ENCODE results near the gene CEMIP.

Gene CEMIP

DNA sequence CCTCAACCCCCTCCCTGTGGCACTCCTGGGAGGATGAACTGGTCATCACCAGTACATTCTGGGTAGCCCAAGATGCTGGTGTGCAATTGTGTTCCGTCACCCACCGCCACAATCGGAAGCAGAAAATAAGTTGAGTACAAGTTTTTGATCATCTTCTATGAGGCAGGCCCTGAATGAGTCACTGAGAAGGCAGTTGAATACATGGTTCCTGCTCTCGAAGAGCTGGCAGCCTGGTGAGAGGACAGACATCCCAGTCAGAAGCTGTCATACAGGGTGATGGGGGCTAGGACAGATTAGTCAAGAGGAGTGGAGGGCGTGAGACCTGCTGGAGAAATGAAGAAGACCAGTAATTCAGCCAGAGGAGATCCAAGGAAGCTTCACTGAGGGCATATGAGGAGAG is 6.2 kb downstream of the CEMIP start:
- no peak for DNase-seq (ENCODE audit: low read depth in 2 of 2)

DNA sequence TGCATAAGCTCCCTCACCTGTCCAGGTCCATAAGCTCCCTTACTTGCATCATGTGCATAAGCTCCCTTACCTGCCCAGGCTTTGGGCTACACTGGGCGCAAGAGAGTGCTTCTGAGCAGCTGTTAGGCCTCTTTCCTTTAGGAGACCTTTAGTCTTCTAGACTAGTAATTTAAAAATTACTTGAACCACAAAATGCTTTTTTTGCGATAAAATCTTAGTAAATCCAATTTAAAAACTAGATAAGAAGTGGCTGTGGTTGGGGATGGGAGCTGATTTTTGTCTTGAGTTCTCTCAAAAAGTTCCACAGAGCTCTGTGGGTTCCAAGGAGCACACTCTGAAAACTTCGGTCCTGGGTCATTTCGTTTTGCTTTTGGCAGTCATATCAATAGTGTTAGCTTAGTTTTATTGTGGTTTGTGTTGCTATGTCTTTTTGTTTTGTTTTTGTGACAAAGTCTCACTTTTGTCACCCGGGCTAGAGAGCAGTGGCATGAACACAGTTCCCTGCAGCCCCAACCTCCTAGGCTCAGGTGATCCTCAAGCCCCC is 6.7 kb downstream of the CEMIP start:
- no peak for DNase-seq (ENCODE audit: low read depth in 2 of 2)

DNA sequence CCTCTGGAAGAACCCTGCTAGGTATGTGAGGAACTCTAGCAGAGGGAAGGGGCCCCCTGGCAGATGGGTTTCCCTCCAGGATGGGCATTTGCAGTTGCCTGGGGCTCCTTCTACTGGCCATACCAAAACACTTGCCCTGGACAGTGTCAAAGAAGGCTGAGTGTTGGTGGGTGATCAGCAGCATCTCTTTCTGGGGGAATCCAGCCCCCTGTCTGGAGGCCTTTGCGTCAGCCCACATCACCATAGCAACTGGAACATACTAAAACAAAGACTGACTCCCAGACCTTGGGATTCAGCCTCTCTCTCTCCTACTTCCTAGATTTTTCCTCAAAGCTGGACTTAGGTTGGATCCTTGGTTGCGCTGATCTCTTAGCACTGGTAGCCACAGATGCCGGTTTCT is 8.1 kb downstream of the CEMIP start:
- no peak for DNase-seq (ENCODE audit: low read depth in 2 of 2)

DNA sequence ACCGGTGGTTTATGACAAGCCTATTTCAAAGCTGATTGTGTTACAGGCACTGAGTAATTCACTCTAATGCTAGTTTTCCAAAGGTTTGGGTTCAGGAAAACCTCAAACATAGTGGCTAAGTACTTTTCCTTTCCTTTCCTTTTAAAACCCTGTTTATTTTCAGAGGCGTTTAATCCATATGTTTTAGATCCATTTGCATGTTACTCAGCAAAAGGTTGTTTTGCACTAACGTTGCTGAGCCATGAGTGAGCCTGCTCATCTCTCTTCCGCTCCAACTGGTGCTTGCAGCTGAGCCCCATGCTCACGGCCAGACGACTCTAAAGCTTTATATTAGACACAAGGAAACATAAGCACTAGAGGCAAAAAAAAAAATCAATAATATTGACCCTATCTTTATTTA is 9.4 kb downstream of the CEMIP start:
- no peak for DNase-seq (ENCODE audit: low read depth in 2 of 2)

DNA sequence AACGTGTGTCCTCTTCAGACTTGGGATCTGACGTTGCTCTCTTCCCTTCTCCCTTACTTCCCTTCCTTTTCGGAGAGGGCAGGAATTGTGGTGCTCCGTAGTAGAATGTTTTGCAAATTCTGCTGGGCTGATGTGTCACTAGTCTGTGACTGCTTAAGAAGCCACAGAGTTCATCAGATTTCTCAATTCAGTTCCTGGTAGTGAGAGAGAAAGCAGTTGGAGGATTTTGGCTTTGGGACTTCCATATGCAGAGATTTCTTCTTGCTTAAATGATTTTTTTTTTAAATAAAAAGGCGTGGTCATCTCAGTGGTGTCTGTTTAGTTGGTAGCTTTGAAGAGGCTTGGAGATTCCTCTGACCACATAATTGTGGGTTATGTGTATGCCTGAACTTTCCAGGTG is 10.1 kb downstream of the CEMIP start:
- DNase-seq (ENCODE audit: low read depth in 2 of 2): no peak

DNA sequence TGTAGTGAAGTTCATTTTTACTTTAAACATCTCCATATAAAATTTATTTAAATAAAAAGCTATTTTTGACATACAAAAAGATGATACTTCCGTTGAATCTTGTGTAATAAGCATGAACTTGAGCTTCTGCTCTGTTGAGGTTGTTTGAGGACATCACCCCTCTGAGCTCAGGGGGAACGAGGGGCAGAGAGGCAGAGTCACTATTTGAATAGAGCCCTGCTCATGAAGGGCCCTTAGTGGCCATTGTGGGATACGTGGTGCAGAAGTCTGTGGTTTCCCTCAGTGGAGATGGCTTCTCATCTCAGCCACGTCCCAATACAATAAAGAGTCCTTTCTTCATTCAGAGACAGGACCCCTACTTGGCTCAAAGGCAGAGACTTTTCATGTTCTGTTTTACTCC is 10.6 kb downstream of the CEMIP start:
- no peak for DNase-seq (ENCODE audit: low read depth in 2 of 2)

DNA sequence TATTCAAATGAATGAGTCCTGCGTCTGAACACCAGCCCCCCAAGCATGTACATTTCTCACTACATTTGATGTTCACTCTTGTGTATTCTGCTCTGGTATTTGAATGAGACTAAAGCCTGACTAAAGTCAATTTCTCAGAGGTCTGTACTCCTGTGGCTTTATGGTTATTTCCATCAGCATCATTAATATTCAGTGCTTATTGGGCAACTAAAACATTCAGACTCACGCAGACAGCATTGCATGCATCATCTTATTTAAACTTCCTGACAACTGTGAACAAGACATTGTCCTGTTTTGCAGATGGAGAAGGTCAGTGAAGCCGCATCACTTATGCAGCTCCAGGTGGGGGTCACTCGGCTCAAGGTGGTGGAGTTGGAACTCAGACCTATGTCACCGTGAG is 11.1 kb downstream of the CEMIP start:
- no peak for DNase-seq (ENCODE audit: low read depth in 2 of 2)

DNA sequence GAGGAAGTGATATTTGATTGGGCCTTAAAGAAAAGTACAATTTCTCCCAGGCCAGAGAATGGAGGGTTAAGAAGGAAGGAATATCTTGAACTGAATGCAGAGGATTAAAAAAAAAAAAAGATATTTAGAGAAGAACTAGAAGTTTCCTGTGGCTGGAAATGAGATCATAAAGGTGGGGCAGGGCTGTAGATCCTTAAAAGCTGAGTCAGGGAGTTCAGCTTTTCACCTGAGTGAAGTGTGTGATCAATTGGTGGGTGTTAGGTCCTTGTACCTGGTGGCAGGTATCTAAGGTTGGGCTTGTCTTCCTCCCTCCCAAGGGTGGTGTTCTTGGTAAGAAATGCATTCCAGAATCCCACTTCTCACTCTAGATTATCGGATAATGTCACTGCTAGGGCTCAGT is 11.8 kb downstream of the CEMIP start:
- DNase-seq (ENCODE audit: low read depth in 2 of 2): no peak

DNA sequence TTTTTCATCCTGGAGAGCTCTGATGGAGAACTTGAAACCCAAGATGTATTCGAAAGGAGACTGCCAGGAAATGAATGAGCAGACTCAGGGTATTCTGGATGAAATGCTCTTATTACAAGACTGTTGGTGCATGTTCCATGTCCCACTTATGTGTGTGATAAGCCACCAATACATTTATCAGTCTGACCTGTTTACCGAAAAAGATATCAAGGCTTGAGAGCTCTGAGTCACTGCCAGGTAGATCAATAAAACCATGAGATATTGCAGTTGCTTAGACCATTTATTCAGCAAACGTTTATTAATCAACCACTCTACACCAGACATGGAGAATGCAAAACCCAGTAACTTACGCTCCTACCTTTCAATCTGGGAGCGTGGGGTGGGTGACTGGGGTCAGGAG is 17.2 kb downstream of the CEMIP start:
- no peak for DNase-seq (ENCODE audit: low read depth in 2 of 2)

DNA sequence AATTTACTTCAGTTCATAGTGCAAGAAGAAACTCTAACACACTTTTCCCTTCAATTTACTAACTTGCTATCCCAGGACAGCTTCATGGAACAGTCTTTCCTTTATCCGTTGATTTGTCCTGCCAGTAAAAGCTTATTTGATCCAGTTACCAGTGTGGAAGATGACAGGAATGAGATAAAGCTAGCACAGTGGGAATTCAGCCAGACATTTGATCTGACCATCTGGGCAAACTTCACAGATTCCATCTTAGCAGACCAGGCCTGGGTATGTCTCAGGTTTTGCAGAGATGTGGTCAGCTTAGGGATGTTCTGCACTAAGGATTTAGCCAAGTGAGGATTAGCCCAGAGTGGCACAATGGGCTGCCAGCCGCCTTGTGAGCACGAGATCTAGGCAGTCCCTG is 19.7 kb downstream of the CEMIP start:
- DNase-seq (ENCODE audit: low read depth in 2 of 2): no peak

DNA sequence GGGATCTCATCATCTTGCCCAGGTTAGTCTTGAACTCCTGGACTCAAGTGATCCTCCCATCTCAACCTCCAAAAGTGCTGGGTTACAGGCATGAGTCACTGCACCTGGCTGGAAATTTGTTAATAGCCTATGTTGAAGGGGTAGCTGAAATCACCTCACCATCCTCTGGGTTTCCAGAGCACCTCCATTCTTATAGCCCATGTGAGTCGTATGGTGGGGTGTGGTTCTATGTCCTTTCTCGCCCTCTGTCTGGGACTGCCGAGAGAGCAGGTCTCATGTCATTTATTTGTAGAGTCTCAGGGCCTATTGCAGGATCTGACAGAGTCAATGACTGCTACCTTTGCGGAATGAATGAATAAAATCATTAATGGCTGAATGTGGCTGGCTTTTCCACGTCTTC is 20.9 kb downstream of the CEMIP start:
- no peak for DNase-seq (ENCODE audit: low read depth in 2 of 2)

DNA sequence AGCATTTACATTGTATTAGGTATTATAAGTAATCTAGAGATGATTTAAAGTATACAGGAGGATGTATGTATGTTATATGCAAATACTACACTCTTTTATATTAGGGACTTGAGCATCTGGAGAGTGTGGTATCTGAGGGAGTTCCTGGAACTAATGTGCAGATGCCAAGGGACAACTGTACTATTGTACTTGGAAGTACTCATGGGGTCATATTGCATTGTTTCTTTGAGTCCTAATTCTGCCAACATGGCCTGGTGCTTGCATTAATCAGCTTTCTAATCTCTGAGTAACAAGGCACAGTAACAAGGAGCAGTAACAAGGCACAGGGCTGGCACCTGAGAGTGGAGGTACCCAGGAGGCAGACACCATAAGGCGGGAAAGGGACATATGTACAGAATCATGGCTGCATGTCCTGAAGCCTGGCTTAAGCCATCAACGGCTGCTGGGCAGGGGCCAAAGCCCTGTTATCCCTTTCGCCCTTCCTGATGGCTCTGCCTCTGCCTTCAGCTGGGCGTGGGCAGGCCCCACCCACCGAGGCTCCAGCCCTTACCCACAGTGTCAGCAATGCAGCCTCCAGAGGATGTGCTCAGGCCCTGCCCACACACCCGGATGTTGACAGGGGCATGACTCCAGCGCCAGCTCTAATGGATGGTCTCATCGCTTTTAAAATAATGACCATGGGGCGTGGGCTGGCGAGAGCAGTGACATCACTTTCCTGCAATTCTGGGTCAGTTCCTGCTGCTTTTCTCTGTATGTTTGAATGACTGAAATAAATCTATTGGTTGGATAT is 22.9 kb downstream of the CEMIP start:
- DNase-seq (ENCODE audit: low read depth in 2 of 2): no peak

DNA sequence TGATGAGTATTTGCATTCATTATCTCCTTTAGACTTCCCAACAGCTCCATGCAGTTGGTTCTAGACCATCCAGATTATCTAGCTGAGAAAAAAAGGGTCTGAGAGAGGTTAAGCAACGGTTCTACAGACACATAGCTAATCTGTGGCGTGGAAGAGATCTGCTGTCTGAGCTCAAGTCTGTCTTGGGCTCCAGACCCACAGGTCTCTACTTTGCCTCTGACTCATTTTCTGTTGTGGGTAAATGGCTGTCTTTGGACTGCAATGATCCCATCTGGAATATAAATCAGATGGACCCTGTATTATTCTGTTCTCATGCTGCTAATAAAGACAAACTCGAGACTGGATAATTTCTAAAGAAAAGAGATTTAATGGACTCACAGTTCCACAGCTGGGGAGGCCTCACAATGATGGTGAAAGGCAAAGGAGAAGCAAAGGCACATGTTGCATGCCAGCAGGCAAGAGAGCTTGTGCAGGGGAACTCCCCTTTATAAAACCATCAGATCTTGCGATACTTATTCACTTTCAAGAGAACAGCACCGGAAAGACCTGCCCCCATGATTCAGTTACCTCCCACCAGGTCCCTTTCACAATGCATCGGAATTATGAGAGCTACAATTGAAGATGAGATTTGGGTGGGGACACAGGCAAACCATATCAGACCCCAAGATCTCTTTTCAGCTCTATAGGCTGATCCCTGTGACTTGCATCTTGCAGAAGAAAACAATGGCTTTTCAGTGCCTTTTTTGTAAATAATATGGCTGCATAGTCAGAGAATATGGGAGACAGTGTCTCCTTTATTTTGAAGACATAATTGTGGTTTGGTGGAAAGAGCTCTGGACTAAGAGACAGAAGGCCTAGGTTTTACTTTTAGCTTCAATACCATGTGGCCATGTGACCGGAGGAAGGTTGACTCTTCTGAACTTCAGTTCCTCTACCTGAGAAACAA is 24.7 kb downstream of the CEMIP start:
- DNase-seq (ENCODE audit: low read depth in 2 of 2): no peak

DNA sequence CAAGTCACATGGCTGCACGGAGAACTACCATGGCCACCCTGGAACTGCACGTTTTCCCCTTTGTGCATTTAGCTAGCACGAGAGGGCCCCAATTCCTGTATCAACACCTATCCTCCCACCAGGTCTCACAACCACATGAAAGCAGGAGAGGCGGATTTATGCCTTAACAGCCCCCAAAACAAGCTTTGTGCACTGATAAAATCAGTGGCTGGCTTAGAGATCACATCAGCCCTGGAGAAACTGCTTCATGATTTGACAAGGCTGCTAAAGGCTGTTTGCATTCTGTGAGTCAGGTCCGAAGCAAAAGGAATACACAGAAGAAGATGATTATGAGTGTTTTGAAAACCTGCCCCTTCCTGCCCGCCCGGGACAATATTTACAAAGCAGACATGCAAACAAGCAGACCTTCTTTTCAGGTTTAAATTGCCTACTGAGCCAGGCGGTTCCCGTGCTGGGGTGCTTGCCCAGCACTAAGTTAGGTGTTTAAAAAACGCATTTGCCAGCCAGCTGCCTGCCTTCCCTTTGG is 25.9 kb downstream of the CEMIP start:
- no peak for DNase-seq (ENCODE audit: low read depth in 2 of 2)

DNA sequence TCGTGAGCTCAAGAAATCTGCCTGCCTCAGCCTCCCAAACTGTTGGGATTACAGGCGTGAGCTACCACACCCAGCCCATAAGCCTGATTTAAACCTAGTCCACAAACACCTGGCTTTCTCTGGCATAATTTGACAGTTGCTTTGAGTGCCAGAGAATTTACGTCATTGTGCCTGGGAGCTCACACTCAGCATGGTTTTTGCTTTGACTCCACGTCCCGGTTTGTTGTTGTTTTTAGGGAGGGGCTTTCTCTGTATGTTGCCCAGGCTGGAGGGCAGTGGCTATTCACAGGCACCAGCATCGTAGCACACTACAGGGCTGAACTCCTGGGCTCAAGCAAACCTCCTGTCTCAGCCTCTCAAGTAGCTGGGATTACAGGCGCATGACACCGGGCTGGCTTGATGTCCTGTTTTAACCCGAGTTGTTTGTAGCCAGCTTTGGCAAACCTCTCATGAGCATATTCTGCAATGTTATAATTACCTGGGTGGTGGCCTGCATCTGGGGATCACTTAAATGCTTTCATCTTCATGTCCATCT is 32.7 kb downstream of the CEMIP start:
- DNase-seq (ENCODE audit: low read depth in 2 of 2): no peak

DNA sequence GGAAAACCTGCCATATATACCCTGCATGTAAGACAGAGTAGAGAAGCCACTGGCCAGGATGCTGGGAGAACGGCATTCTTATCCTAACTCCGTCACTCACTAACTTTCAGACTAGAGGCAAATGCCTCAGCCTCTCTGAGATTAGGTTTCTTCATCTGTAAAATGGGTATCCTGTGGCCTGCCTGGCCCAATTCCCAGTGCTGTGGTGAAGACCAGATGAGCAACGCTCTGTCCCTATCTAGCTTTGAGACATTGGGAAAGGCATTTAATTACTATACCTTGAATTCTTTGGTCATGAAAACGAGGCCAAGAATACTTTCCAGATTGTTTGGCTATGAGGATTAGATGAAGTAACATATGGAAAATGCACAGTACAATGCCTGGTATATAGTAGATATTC is 35.9 kb downstream of the CEMIP start:
- DNase-seq (ENCODE audit: low read depth in 2 of 2): no peak

DNA sequence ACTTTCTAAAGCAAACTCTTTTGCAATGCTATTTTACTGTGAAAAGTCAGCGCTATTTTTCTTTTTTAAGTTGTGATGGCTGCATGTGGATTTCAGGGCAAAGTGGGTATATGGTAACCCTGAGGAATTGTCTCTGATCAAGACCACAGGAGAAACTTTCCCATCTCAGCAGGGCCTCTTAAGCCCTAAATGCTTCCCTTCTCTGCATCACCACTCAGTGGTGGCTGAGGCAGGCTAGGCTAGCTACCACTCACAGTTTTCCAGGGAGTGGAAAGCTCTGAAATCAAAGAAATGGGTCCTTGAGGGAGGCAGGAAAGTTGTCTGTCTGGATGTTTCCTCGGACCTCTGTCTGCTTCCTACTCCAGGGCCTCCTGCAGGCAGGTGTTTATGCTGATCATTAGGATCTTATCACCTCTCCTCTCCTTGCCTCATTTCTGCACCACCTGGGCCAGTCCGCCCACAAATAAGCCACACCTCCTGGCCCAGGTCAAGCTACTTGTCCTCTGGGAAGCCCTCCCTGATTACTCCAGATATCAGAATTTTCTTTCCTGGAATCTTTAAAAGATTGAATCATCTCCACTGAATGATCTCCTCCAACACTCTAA is 37.0 kb downstream of the CEMIP start:
- DNase-seq (ENCODE audit: low read depth in 2 of 2): no peak

DNA sequence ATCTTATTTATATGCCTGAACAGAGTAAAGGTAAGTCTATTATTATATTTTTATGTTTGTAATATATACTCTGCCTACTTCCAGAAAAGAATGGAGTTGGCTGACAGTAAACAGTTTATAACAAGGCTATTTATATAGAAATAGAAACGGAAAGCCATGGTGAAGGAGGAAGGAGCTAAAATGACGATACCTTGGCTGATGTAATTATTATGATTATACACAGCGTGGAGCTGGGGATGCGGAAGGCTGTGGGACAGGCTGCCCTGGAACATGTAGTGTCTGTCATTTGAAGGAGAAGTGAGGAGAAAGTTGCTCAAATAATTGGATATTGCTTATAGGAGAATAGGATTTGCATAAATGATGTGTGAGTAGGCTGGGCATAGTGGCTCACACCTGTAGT is 37.8 kb downstream of the CEMIP start:
- DNase-seq (ENCODE audit: low read depth in 2 of 2): no peak

DNA sequence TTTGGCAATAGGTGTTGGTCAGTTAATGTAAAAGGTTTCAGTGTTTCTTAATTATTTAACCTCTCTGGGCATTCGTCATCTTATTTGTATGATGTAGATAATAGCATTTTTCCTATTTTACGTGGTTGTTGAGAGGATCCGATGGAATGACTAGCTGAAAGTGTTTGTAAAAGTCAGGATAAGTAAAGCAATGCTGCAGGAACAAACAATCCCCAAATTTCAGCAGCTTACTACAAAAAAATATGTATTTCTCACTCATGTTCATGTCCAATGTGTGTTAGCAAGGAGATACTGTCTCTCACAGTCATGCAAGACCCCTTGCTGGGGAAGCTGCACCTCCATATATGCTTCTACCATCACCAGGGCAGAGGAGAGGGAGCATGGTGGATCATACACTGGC is 38.7 kb downstream of the CEMIP start:
- no peak for DNase-seq (ENCODE audit: low read depth in 2 of 2)

DNA sequence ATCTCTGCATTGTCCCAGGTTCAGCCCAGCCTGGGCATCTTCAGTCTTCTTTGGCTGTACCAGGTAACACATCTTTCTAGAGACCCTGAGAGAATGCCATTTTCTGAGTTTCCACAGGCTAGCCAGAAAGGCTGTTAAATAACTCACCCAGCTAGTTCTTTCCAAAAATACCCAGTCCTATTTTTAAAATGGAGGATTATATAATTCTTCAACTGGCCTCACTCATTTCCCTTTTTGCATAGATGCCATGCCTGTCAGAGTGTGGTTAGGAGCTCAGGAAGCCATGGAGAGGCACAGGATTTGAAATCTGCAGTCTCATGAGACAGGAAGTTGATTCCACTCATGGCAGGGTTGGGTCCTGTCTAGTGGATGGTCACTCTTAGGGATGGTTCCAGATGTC is 39.8 kb downstream of the CEMIP start:
- DNase-seq (ENCODE audit: low read depth in 2 of 2): no peak

DNA sequence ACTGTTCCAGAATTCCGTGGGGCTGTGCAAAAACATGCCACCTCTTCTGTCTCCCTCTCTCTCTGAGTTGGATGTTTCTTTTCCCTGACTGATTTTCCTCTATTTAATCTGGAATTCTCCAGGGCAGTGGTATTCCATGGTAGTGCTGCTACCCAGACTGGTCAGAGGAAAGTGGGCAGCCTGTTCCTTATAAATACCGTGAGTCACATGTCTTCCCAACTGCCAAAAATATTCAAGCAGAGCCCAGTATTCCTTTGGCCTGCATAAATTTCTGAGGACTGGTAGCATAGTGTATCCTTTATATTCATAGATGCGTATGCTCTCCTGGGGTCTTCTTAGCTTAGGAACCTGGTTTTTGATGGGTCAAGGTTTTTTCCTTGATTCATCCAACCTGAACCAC is 40.9 kb downstream of the CEMIP start:
- no peak for DNase-seq (ENCODE audit: low read depth in 2 of 2)

DNA sequence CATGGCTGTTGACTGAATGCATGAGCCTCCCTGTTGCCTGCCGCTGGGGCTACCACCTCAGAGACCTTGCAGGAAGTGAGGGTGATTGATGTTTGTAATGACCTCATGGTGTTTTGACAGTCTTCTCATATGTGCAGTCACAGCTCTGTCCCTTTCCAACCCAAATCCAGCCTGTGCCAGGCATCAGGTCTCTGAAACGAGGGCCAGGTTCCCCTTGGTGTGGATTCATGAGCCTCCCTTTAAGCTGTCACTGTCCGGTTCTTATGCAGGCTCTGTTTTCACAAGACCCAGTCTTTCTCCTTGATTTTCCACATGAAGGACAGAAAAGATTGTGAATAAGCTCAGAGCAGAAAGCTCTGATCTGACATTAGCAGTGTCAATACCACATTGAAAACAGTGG is 43.1 kb downstream of the CEMIP start:
- DNase-seq (ENCODE audit: low read depth in 2 of 2): no peak
